Measurements from ENCODE around the gene DUSP1. TPM values are rescaled to one million over a fixed set of nuclear protein-coding genes. Genes with fewer than 3 reads are reported as not detected.

The DUSP1 gene
- total and polyA plus RNA-seq, 2 of the 4 experiments (the other 2 are of a cell fraction): 304 to 467 TPM

GRCh38 chr5:172725785-172726184 lies 45.2 kb downstream of the DUSP1 start:
- no peaks in the 10 kb centered on the region for H3K9me1 ChIP-seq (ENCODE audit: insufficient read depth, low read length)
- in situ Hi-C loops (cut with MboI; ENCODE audit: low sequenced_read_pairs): no loop called here
- CTCF ChIA-PET: no interaction called here
- no peak overlapping the region for H3K27ac ChIP-seq (ENCODE audit: insufficient read depth, low read length)
- DNase-seq: no peak
- POLR2A ChIA-PET (ENCODE audit: unreplicated experiment): no interaction called here
- H3K9me3 ChIP-seq (ENCODE audit: control insufficient read depth, insufficient read depth, low read length): no peaks in the 10 kb centered on the region
- H2BK5ac ChIP-seq (ENCODE audit: low read depth, low read length, poor library complexity, severe bottlenecking): no peak overlapping the region
- H3K4ac ChIP-seq (ENCODE audit: low read depth, low read length): no peak overlapping the region
- H3K18ac ChIP-seq (ENCODE audit: low read depth, low read length): no peak overlapping the region
- BruUV-seq (replicated peaks): no TSS peak
- no peak overlapping the region for H3K4me3 ChIP-seq (ENCODE audit: insufficient read depth, low read depth, low read length)
- H3K4me1 ChIP-seq (ENCODE audit: control insufficient read depth, insufficient read depth, low read length): peaks cover 5% of the 10 kb centered on the region
- H3K14ac ChIP-seq (replicated peaks; ENCODE audit: low read depth, low read length): no peak overlapping the region
- dilution Hi-C loops (cut with HindIII; ENCODE audit: low sequenced_read_pairs, unreplicated experiment): no loop called here
- 0 out of 2 replicates have a peak overlapping the region, but pooled peaks have one; percentile 3 for H2AK5ac ChIP-seq (ENCODE audit: low read depth, low read length)
- no peak overlapping the region for H3K56ac ChIP-seq (ENCODE audit: extremely low read depth, insufficient read depth, low read length)
- no peaks in the 10 kb centered on the region for H3K79me1 ChIP-seq (ENCODE audit: low read depth in 1 of 2, low read length in 2 of 2)
- H3K4me2 ChIP-seq (ENCODE audit: low read depth, low read length): no peak overlapping the region
- no peak overlapping the region for H2BK20ac ChIP-seq (ENCODE audit: low read depth, low read length)
- no peaks in the 10 kb centered on the region for H4K20me1 ChIP-seq (ENCODE audit: insufficient read depth, low read length)
- peaks cover 5% of the 10 kb centered on the region; the same call in 1 of the 2 replicates for H3K27me3 ChIP-seq (ENCODE audit: control insufficient read depth, insufficient read depth, low read length)
- intact Hi-C loops (cut with micrococcal nuclease): no loop called here
- no peak for TF ChIP-seq SMC3 (IDR thresholded peaks at IDR 0.05; ENCODE audit: low read depth, low read length)
- no peak for TF ChIP-seq MAFK (IDR thresholded peaks at IDR 0.05; ENCODE audit: low read depth, low read length)
- no peak for TF ChIP-seq ELK1 (IDR thresholded peaks at IDR 0.05; ENCODE audit: borderline replicate concordance, low read depth, low read length)
- no peak for TF ChIP-seq RAD21 (IDR thresholded peaks at IDR 0.05; ENCODE audit: low read length)
- no peak for TF ChIP-seq FOS (IDR thresholded peaks at IDR 0.05; ENCODE audit: low read depth, low read length)
- no peaks in the 10 kb centered on the region for H3K36me3 ChIP-seq (ENCODE audit: control insufficient read depth, insufficient read depth, low read length)
- H4K8ac ChIP-seq (ENCODE audit: low read depth in 2 of 2, low read length in 2 of 2): no peak overlapping the region
- no peak overlapping the region for H2BK120ac ChIP-seq (ENCODE audit: low read depth, low read length)
- H4K5ac ChIP-seq (ENCODE audit: low read depth, low read length): no peak overlapping the region
- H3K9ac ChIP-seq (ENCODE audit: low read depth, low read length): no peak overlapping the region
- H4K91ac ChIP-seq (ENCODE audit: insufficient read depth, low read depth, low read length): no peak overlapping the region
- whole genome bisulfite sequencing, 2 experiments (ENCODE audit: extremely low coverage in 2 of 2, insufficient read length in 1 of 2): 100% methylated on average over 4 of the region's 5 CpGs; no CpG with 5 or more reads in 1 of the 2 experiments
- ATAC-seq (ENCODE audit: low read depth): no peak
- no peak overlapping the region for H2AK9ac ChIP-seq (replicated peaks; ENCODE audit: low read depth, low read length, poor library complexity)
- no peak overlapping the region for H3K23ac ChIP-seq (ENCODE audit: low read depth, low read length)
- H2BK15ac ChIP-seq (ENCODE audit: low read depth, low read length): no peak overlapping the region
- H2AFZ ChIP-seq (replicated peaks; ENCODE audit: low read length, poor library complexity): no peak overlapping the region
